Panc1 (cell line): ENCODE data around the gene CLIC4. TPM values are rescaled to one million over a fixed set of nuclear protein-coding genes. Genes with fewer than 3 reads are reported as not detected.

Experiments used
- ATAC-seq: fragments of 200-7000 bp; cut with Tn5 transposase; 2 replicates; pipeline ENCODE4 v1.9.1; 2020; ENCODE audit warnings: mild to moderate bottlenecking, moderate library complexity
- BruUV-seq: library from RNA; stranded (reverse); fragments of 400-500 nt; replicated peaks from 2 replicates; lab custom pipeline; 2021; lab: Mats Ljungman, UMichigan
- CTCF ChIA-PET: fragments of 300-600 bp; sonication (Branson Sonifier 250); formaldehyde crosslinking; loops from one replicate; lab custom pipeline; 2022; ENCODE audit warnings: antibody characterized with exemption; lab: Charles Lee
- POLR2A ChIA-PET: fragments of 300-600 bp; sonication (Branson Sonifier 250); formaldehyde crosslinking; loops from one replicate; lab custom pipeline; 2022; ENCODE audit warnings: antibody characterized with exemption; lab: Charles Lee
- DNase-seq: peaks from one replicate; pipeline ENCODE4 v3.0.0-alpha.2; 2010; ENCODE audit warnings: low read depth, low spot score
- H3K27ac ChIP-seq: 2 replicates; pipeline ENCODE4 v1.5.1; 2011; ENCODE audit warnings: mild to moderate bottlenecking, low read length, inconsistent platforms
- H3K27me3 ChIP-seq: fragments of 200-500 bp; sonication (Bioruptor generic); 2 replicates; pipeline ENCODE4 v1.6.0; 2014; ENCODE audit warnings: low read length, inconsistent platforms; ENCODE audit not compliant: control insufficient read depth, insufficient read depth
- H3K36me3 ChIP-seq: fragments of 200-500 bp; sonication (Bioruptor generic); 2 replicates; pipeline ENCODE4 v1.5.1; 2014; ENCODE audit warnings: inconsistent platforms, mild to moderate bottlenecking, low read length, moderate library complexity; ENCODE audit not compliant: control insufficient read depth, insufficient read depth
- H3K4me1 ChIP-seq: 2 replicates; pipeline ENCODE4 v1.5.1; 2011; ENCODE audit warnings: inconsistent platforms, mild to moderate bottlenecking, low read length, moderate library complexity; ENCODE audit not compliant: control insufficient read depth, insufficient read depth
- H3K4me3 ChIP-seq, 2 experiments: 2 replicates each; pipeline ENCODE4 v1.5.1; 2011 to 2012; ENCODE audit warnings: low read depth in 2 of 2, low read length in 2 of 2, mild to moderate bottlenecking in 2 of 2, inconsistent platforms in 1 of 2, moderate library complexity in 1 of 2
- H3K9me3 ChIP-seq: fragments of 200-500 bp; sonication (Bioruptor generic); 2 replicates; pipeline ENCODE4 v1.5.1; 2014; ENCODE audit warnings: low read depth, mild to moderate bottlenecking, inconsistent platforms, low read length, moderate library complexity; ENCODE audit not compliant: control insufficient read depth, insufficient read depth
- POLR2AphosphoS5 ChIP-seq: IDR thresholded peaks from 2 replicates; pipeline ENCODE4 v1.6.1; 2012; ENCODE audit warnings: mild to moderate bottlenecking, low read depth, low read length, moderate library complexity
- SIN3A ChIP-seq: IDR thresholded peaks from 2 replicates; pipeline ENCODE4 v1.6.1; 2012; ENCODE audit warnings: low read depth, mild to moderate bottlenecking, low read length, moderate library complexity, borderline replicate concordance; ENCODE audit not compliant: insufficient read depth
- TCF7L2 ChIP-seq: IDR thresholded peaks from 2 replicates; pipeline ENCODE4 v1.6.1; 2011; ENCODE audit warnings: mild to moderate bottlenecking, low read depth, low read length, inconsistent platforms
- in situ Hi-C: cut with HindIII; loops from 2 replicates; pipeline ENCODE4 v1.10.0; 2016; ENCODE audit warnings: low sequenced_read_pairs, low pct_unique_long_range_greater_than_20kb
- intact Hi-C: fragments of 100-400 bp; cut with micrococcal nuclease; formaldehyde crosslinking; loops from one replicate; pipeline ENCODE4 v1.10.0; 2022; ENCODE audit not compliant: unreplicated experiment
- total RNA-seq: library from RNA; stranded (reverse); gene quantifications from one replicate; pipeline ENCODE4 v1.2.1, GENCODE V29; 2021; ENCODE audit not compliant: unreplicated experiment
- TF ChIP-seq, protein P1 (sequence below), 2 experiments: IDR thresholded peaks; 2 replicates each; pipeline ENCODE4 v1.6.1; 2011 to 2012; ENCODE audit warnings: low read depth in 2 of 2, control low read depth in 1 of 2, low read length in 1 of 2, mild to moderate bottlenecking in 1 of 2, moderate library complexity in 1 of 2; ENCODE audit not compliant: insufficient read depth in 1 of 2
- TF ChIP-seq, protein P2 (sequence below): fragments of 450-650 bp; IDR thresholded peaks from 2 replicates; pipeline ENCODE4 v1.5.1; 2017; ENCODE audit warnings: mild to moderate bottlenecking

CLIC4 gene
- total RNA-seq, 1 experiment from 2014 or later = 123 TPM

GRCh38 chr1:24864370-24864777 lies 119.1 kb downstream of the CLIC4 start:
- TF ChIP-seq POLR2AphosphoS5 = no peak
- no peak for TF ChIP-seq TCF7L2
- TF ChIP-seq, protein P1, sequence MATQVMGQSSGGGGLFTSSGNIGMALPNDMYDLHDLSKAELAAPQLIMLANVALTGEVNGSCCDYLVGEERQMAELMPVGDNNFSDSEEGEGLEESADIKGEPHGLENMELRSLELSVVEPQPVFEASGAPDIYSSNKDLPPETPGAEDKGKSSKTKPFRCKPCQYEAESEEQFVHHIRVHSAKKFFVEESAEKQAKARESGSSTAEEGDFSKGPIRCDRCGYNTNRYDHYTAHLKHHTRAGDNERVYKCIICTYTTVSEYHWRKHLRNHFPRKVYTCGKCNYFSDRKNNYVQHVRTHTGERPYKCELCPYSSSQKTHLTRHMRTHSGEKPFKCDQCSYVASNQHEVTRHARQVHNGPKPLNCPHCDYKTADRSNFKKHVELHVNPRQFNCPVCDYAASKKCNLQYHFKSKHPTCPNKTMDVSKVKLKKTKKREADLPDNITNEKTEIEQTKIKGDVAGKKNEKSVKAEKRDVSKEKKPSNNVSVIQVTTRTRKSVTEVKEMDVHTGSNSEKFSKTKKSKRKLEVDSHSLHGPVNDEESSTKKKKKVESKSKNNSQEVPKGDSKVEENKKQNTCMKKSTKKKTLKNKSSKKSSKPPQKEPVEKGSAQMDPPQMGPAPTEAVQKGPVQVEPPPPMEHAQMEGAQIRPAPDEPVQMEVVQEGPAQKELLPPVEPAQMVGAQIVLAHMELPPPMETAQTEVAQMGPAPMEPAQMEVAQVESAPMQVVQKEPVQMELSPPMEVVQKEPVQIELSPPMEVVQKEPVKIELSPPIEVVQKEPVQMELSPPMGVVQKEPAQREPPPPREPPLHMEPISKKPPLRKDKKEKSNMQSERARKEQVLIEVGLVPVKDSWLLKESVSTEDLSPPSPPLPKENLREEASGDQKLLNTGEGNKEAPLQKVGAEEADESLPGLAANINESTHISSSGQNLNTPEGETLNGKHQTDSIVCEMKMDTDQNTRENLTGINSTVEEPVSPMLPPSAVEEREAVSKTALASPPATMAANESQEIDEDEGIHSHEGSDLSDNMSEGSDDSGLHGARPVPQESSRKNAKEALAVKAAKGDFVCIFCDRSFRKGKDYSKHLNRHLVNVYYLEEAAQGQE (IDR thresholded peaks at IDR 0.05; ENCODE audit: insufficient read depth in 1 of 2, low read depth in 2 of 2, low read length in 1 of 2) = no peak
- TF ChIP-seq SIN3A = no peak
- TF ChIP-seq, protein P2, sequence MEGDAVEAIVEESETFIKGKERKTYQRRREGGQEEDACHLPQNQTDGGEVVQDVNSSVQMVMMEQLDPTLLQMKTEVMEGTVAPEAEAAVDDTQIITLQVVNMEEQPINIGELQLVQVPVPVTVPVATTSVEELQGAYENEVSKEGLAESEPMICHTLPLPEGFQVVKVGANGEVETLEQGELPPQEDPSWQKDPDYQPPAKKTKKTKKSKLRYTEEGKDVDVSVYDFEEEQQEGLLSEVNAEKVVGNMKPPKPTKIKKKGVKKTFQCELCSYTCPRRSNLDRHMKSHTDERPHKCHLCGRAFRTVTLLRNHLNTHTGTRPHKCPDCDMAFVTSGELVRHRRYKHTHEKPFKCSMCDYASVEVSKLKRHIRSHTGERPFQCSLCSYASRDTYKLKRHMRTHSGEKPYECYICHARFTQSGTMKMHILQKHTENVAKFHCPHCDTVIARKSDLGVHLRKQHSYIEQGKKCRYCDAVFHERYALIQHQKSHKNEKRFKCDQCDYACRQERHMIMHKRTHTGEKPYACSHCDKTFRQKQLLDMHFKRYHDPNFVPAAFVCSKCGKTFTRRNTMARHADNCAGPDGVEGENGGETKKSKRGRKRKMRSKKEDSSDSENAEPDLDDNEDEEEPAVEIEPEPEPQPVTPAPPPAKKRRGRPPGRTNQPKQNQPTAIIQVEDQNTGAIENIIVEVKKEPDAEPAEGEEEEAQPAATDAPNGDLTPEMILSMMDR = no peak
- H3K9me3 ChIP-seq = no peaks in the 10 kb centered on the region
- H3K36me3 ChIP-seq = no peaks in the 10 kb centered on the region
- intact Hi-C loops (no loop called here), in situ Hi-C loops (no loop called here)
- ATAC-seq (no peak), DNase-seq (no peak)
- BruUV-seq = no TSS peak
- H3K27ac ChIP-seq = no peak overlapping the region
- ChIA-PET POLR2A (no interaction called here), CTCF (no interaction called here)
- no peaks in the 10 kb centered on the region for H3K27me3 ChIP-seq
- H3K4me1 ChIP-seq = no peaks in the 10 kb centered on the region; the same call in 1 of the 2 replicates
- H3K4me3 ChIP-seq = no peak overlapping the region

GRCh38 chr1:24865168-24865567 lies 119.9 kb downstream of the CLIC4 start:
- DNase-seq = no peak
- no TSS peak for BruUV-seq
- ChIA-PET POLR2A (no interaction called here), CTCF (no interaction called here)
- TF ChIP-seq TCF7L2 = no peak
- TF ChIP-seq, protein P1 (IDR thresholded peaks at IDR 0.05; ENCODE audit: insufficient read depth in 1 of 2, low read depth in 2 of 2, low read length in 1 of 2) = no peak
- no peak for TF ChIP-seq POLR2AphosphoS5
- TF ChIP-seq SIN3A = no peak
- TF ChIP-seq, protein P2 = no peak
- Histone ChIP-seq H3K27ac (no peak overlapping the region), H3K36me3 (no peaks in the 10 kb centered on the region), H3K4me1 (no peaks in the 10 kb centered on the region; the same call in 1 of the 2 replicates), H3K9me3 (no peaks in the 10 kb centered on the region), H3K27me3 (no peaks in the 10 kb centered on the region), H3K4me3 (no peak overlapping the region)
- in situ Hi-C loops = no loop called here
- intact Hi-C loops = no loop called here
- ATAC-seq = no peak
